NB4 (cell line): ENCODE results near the gene NEU1.

Source experiments
- CTCF ChIP-seq: IDR thresholded peaks from one replicate; pipeline ENCODE4 v1.5.1; 2012; ENCODE audit warnings: low read depth, low read length
- MYC ChIP-seq: IDR thresholded peaks from 2 replicates; pipeline ENCODE4 v1.6.1; 2011; ENCODE audit warnings: low read depth, low read length
- POLR2A ChIP-seq: IDR thresholded peaks from 2 replicates; pipeline ENCODE4 v1.6.1; 2011; ENCODE audit warnings: mild to moderate bottlenecking; ENCODE audit not compliant: insufficient read length; ENCODE audit errors: extremely low read depth
- TF ChIP-seq, protein P1 (sequence below): IDR thresholded peaks from 2 replicates; pipeline ENCODE4 v1.6.1; 2011; ENCODE audit warnings: low read depth, low read length

- TF ChIP-seq CTCF (no peak), POLR2A (no peak), MYC (no peak)
- TF ChIP-seq, protein P1, sequence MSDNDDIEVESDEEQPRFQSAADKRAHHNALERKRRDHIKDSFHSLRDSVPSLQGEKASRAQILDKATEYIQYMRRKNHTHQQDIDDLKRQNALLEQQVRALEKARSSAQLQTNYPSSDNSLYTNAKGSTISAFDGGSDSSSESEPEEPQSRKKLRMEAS: no peak
Measured at GRCh38 chr6:31879901-31880300, 17.3 kb upstream of the NEU1 start.
